ENCODE results near the gene LTBP2.

The LTBP2 gene

DNA sequence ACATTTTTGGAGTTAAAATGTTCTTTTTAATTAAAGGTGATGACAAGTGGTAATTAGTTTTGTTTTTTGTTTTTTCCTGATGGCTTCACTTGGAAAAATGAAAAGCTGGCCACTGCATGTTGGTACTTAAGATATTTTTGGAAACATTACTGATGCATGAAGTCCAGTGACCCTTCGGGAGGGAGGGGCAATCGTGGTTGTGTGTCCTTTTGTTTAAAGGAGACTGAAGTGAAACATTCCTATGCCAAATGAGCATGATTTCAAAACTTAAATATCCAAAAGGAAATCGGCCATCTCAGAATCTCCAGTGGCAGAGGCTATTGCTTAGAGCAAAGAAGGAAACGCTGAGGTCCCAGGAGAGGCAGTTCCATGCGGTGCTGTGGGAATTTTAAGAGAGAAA, 20.1 kb downstream of the LTBP2 start:
- H3K4me3 ChIP-seq (ENCODE audit: low read depth, low read length) = no peak overlapping the region
- TF ChIP-seq, protein P1, sequence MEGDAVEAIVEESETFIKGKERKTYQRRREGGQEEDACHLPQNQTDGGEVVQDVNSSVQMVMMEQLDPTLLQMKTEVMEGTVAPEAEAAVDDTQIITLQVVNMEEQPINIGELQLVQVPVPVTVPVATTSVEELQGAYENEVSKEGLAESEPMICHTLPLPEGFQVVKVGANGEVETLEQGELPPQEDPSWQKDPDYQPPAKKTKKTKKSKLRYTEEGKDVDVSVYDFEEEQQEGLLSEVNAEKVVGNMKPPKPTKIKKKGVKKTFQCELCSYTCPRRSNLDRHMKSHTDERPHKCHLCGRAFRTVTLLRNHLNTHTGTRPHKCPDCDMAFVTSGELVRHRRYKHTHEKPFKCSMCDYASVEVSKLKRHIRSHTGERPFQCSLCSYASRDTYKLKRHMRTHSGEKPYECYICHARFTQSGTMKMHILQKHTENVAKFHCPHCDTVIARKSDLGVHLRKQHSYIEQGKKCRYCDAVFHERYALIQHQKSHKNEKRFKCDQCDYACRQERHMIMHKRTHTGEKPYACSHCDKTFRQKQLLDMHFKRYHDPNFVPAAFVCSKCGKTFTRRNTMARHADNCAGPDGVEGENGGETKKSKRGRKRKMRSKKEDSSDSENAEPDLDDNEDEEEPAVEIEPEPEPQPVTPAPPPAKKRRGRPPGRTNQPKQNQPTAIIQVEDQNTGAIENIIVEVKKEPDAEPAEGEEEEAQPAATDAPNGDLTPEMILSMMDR (IDR thresholded peaks at IDR 0.05; ENCODE audit: borderline replicate concordance, insufficient read depth, low read depth, low read length) = no peak

DNA sequence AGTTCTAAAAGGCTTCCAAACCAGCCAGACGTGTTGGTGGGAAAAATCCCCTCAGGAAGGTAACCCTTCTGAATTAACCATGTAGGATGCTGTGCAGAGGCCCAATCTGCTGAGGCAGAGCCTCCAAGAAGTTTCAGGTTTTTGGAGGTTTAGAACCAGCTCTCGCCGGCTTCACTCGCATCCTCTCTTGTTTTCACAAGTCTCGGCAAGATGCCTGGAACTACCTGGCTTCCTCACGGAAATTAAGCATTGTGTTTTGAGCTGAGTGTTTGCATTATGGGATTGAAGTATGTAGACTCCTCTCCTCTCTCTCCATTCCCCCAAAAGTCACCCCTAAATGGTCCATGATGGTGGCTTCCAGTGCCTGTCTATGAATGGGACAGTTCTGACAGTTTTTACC, 20.6 kb downstream of the LTBP2 start:
- no peak overlapping the region for H3K4me3 ChIP-seq (ENCODE audit: low read depth, low read length)
- TF ChIP-seq, protein P1 (IDR thresholded peaks at IDR 0.05; ENCODE audit: borderline replicate concordance, insufficient read depth, low read depth, low read length) = no peak

DNA sequence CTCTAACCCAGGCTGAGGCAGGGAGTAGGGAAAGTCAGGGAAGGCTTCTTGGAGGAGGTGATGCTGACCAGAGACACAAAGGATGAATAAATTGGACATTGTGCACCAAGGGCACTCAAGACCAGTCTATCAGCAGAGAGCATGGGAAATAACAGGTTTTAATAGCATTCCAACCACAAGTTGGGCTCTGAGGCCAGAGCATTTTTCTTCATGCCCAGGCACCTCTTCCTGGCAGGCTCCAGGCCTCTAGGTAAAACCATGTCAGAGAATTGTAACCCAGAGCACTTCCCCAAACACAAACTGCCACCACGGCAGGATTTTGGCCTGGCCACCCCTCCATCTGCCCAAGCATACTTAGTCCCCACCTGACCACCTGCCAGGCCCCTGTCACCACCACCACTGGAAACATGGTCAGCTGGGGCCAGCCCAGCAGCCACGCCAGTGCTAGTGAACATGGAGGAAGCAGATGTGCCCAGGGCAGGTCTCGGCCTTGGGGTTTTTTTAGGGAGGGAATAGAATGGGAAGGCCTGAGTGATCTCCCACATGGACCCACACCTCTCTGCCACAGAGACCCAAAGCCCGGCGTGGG, 22.7 kb downstream of the LTBP2 start:
- TF ChIP-seq, protein P1 (IDR thresholded peaks at IDR 0.05; ENCODE audit: borderline replicate concordance, insufficient read depth, low read depth, low read length) = no peak
- H3K4me3 ChIP-seq (ENCODE audit: low read depth, low read length) = no peak overlapping the region

DNA sequence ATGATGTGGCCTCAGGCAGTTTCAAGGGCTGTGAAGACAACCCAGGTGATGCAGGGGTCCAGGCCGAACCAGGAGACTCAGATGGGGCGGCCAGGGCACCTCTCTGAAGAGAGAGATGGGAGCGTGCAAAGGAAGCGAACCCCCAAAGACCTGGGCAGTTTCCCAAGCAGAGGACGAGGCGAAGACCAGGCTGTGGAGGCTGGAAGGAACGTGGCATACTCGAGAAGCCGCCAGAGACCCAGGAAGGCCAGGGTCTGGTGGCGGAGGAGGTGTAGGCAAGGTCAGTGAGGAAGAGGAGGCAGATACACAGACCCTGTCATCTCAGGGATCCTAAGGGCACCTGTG, 24.7 kb downstream of the LTBP2 start:
- H3K4me3 ChIP-seq (ENCODE audit: low read depth, low read length) = no peak overlapping the region
- TF ChIP-seq, protein P1 (IDR thresholded peaks at IDR 0.05; ENCODE audit: borderline replicate concordance, insufficient read depth, low read depth, low read length) = no peak

DNA sequence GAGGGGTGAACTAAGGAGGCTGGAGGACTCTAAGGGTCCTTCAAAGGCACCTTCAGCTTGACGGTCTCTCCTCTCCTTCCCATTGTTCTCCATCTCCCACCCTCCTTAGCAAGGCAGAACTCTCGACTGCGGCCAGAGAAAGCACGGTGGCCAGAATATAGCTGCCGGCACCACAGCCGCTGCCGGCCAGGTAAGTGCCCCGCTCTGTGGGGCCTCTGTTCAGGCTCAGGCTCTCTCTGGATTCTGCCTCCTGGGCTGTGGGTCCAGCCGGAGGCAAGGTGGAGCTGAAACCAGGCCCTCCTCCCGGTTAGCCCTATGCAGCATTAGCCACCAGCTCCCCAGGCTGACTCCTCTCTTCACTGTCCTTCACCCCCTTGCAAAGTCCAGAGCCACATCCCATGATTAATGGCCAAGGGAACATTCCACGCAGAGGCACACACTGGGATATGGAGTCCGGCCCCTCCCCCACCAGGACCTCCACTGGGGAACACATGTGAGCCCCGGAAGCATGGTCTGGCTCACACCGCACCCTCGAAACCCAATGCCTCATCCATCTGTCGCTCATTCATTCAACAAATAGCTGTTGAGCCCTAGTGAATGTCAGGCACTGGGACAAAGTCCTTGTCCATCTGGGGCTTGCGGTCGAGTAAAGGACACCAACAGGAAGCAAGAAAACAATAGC, 25.2 kb downstream of the LTBP2 start:
- TF ChIP-seq, protein P1 (IDR thresholded peaks at IDR 0.05; ENCODE audit: borderline replicate concordance, insufficient read depth, low read depth, low read length) = no peak
- no peak overlapping the region for H3K4me3 ChIP-seq (ENCODE audit: low read depth, low read length)

DNA sequence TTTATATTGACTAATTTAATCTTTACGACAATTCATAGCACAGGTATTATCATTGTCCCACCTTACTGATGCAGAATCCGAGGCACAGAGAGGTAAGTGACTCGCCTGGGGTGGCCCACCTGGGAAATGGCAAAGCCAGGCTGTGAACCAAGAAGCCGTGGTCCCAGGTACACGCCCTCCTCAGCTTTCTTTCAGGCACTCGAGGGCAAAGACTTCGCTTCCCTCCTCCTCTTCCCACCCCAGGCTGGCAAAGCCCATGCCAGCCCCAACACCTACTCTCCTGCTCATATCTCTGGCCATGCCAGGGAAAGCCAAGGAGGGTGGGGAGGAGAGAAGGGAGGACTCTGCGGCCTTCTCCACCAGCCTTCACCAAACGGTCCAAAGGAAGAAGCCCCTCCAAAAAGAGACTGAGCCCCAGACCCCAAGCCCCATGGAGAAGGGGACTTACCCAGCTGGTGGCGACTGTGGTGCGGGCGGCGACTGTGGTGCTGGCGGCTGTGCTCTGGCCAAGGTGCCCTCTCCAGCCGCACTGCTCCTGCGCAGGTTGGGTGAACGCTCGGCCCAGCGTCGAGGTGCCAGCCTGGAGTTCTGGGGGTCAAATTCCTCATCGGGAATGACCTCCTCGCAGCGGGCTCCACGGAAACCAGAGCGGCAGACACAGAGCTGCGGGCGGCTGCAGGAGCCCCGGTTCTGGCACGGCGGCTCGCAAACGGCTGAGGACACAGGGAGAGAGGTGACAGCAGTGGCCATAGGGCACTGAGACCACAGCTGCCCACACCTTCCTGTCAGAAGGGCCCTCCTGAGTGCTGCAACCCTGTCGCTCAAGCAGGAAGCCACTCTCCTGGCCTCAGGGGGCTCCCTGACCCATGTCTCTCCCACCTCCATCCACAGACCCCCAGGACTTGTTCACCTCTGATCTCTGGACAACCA, 26.4 kb downstream of the LTBP2 start:
- TF ChIP-seq, protein P1 (IDR thresholded peaks at IDR 0.05; ENCODE audit: borderline replicate concordance, insufficient read depth, low read depth, low read length) = no peak
- H3K4me3 ChIP-seq (ENCODE audit: low read depth, low read length) = no peak overlapping the region
